PFSK-1 (cell line): ENCODE measurements around the gene TMEM129.

ENCODE experiments used
- FOXP2 ChIP-seq: optimal IDR thresholded peaks from 2 replicates; pipeline ENCODE3; 2011; ENCODE audit warnings: borderline replicate concordance, control low read depth, inconsistent platforms; ENCODE audit not compliant: insufficient read depth; ENCODE audit errors: extremely low read length, extremely low read depth
- POLR2AphosphoS5 ChIP-seq: IDR thresholded peaks from 2 replicates; pipeline ENCODE4 v1.6.1; 2012; ENCODE audit warnings: low read depth, mild to moderate bottlenecking, control low read depth, low read length, moderate library complexity
- SIN3A ChIP-seq: IDR thresholded peaks from 2 replicates; pipeline ENCODE4 v1.6.1; 2012; ENCODE audit warnings: mild to moderate bottlenecking, low read length, moderate library complexity, borderline replicate concordance; ENCODE audit not compliant: insufficient read depth
- TAF1 ChIP-seq: IDR thresholded peaks from 2 replicates; pipeline ENCODE4 v1.6.1; 2012; ENCODE audit warnings: low read length, control low read depth, borderline replicate concordance; ENCODE audit not compliant: insufficient read depth
- TF ChIP-seq, protein P1 (sequence below), 2 experiments: IDR thresholded peaks; 2 replicates each; pipeline versions ENCODE4 v1.6.1 to v1.8.0; 2011 to 2012; ENCODE audit warnings: low read depth in 2 of 2, low read length in 2 of 2, control low read depth in 1 of 2, inconsistent platforms in 1 of 2, mild to moderate bottlenecking in 1 of 2, moderate library complexity in 1 of 2; ENCODE audit not compliant: insufficient read depth in 1 of 2

The TMEM129 gene

DNA sequence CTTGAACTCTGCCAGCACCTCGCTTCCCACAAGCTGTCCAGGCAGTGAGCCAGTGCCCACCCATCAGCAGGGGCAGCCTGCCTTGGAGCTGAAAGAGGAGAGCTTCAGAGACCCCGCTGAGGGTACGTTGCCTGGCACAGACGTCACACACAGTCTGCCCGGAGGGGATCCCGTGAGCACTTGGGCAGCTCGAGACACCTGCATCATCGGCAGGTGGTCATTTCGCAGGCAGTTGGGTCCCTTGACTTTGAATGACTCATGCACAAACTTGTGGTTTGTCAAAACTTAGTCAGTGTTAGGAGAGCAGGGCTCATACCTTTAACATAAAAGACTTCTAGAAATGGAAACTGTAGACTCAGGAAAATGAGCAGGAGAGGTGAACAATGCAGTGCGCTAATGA lies 10.1 kb upstream of the TMEM129 start:
- TF ChIP-seq, protein P1, sequence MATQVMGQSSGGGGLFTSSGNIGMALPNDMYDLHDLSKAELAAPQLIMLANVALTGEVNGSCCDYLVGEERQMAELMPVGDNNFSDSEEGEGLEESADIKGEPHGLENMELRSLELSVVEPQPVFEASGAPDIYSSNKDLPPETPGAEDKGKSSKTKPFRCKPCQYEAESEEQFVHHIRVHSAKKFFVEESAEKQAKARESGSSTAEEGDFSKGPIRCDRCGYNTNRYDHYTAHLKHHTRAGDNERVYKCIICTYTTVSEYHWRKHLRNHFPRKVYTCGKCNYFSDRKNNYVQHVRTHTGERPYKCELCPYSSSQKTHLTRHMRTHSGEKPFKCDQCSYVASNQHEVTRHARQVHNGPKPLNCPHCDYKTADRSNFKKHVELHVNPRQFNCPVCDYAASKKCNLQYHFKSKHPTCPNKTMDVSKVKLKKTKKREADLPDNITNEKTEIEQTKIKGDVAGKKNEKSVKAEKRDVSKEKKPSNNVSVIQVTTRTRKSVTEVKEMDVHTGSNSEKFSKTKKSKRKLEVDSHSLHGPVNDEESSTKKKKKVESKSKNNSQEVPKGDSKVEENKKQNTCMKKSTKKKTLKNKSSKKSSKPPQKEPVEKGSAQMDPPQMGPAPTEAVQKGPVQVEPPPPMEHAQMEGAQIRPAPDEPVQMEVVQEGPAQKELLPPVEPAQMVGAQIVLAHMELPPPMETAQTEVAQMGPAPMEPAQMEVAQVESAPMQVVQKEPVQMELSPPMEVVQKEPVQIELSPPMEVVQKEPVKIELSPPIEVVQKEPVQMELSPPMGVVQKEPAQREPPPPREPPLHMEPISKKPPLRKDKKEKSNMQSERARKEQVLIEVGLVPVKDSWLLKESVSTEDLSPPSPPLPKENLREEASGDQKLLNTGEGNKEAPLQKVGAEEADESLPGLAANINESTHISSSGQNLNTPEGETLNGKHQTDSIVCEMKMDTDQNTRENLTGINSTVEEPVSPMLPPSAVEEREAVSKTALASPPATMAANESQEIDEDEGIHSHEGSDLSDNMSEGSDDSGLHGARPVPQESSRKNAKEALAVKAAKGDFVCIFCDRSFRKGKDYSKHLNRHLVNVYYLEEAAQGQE (IDR thresholded peaks at IDR 0.05; ENCODE audit: insufficient read depth in 1 of 2, low read depth in 2 of 2, low read length in 2 of 2): no peak
- TF ChIP-seq TAF1: no peak
- no peak for TF ChIP-seq POLR2AphosphoS5
- no peak for TF ChIP-seq SIN3A
- no peak for TF ChIP-seq FOXP2

DNA sequence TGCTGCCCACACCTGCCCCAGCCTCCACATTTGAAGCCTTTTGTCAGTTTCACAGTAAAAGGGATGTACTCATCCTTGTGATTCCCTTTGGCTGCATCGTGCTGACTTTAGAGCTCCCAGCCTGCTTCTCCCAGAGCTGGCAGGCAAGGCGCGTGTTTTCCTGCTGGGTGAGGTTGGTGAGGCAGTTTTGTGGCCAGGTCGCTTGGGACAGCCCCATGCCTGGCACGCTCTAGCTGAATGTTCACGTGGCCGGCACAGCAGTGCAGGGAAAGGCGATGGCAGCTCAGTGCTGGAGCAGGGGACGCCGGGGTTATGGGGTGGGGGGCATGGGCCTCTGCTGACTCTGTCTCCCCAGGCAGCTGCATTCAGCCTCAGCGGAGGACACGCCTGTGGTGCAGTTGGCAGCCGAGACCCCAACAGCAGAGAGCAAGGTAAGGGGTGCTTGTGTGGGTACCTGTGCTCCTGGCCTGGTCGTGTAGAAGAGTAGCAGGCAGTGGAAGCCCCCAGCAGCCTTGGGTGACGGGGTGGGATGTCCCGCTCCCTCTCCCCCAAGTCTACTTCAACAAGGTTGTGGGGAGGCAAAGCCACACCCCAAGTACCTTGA lies 9.5 kb upstream of the TMEM129 start:
- TF ChIP-seq POLR2AphosphoS5 (no peak), SIN3A (no peak)

DNA sequence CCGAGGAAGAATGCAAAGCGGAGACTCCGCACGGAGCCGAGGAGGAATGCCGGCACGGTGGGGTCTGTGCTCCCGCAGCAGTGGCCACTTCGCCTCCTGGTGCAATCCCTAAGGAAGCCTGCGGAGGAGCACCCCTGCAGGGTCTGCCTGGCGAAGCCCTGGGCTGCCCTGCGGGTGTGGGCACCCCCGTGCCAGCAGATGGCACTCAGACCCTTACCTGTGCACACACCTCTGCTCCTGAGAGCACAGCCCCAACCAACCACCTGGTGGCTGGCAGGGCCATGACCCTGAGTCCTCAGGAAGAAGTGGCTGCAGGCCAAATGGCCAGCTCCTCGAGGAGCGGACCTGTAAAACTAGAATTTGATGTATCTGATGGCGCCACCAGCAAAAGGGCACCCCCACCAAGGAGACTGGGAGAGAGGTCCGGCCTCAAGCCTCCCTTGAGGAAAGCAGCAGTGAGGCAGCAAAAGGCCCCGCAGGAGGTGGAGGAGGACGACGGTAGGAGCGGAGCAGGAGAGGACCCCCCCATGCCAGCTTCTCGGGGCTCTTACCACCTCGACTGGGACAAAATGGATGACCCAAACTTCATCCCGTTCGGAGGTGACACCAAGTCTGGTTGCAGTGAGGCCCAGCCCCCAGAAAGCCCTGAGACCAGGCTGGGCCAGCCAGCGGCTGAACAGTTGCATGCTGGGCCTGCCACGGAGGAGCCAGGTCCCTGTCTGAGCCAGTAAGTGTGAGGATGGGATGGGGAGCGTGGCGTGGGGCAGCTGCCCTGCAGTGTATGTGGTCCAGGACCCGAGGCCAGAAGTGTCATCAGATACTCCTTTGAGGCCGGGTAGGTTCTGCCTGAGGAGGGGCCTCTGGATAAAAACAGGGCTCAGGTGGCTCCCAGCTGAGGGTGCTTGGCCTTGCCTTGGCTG lies 7.2 kb upstream of the TMEM129 start:
- TF ChIP-seq SIN3A: no peak
- TF ChIP-seq FOXP2: no peak
- TF ChIP-seq, protein P1 (IDR thresholded peaks at IDR 0.05; ENCODE audit: insufficient read depth in 1 of 2, low read depth in 2 of 2, low read length in 2 of 2): no peak
- TF ChIP-seq POLR2AphosphoS5: no peak
- TF ChIP-seq TAF1: no peak

DNA sequence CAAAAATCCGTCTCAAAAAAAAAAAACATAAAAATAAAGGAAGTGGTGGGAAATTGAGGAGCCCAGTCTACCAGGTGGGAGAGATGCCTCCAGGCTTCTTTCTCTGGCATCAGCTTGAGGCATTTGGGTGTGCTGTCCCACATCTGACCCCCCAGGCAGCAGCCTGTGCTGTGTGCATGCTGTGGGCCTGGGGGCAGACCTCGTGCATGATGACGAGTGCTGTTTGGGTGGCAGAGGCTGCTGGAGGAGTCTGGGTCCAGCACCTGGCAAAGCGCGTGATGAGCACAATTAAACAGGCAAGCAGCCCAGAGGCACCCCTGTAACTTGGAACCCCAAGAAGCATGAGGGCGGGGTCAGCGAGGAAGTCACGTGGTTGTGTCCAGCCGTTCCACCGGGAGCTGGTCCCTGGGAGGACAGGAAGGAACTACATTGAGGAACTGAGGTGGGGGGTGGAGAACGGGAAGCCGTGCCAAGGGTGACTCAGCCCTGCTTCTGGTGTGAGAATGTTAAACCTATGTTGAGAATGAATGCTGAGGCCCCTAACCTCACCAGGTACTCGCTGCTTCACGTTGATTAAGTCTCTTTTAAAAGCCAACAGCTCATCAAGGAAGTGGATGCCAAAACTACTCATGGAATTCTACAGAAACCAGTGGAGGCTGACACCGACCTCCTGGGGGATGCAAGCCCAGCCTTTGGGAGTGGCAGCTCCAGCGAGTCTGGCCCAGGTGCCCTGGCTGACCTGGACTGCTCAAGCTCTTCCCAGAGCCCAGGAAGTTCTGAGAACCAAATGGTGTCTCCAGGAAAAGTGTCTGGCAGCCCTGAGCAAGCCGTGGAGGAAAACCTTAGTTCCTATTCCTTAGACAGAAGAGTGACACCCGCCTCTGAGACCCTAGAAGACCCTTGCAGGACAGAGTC lies 6.3 kb upstream of the TMEM129 start:
- peak; percentile 18; the same call in 1 of the 2 replicates for TF ChIP-seq SIN3A
- TF ChIP-seq, protein P1 (IDR thresholded peaks at IDR 0.05; ENCODE audit: insufficient read depth in 1 of 2, low read depth in 2 of 2, low read length in 2 of 2): no peak
- TF ChIP-seq POLR2AphosphoS5: peak; percentile 42; the same call in 1 of the 2 replicates

DNA sequence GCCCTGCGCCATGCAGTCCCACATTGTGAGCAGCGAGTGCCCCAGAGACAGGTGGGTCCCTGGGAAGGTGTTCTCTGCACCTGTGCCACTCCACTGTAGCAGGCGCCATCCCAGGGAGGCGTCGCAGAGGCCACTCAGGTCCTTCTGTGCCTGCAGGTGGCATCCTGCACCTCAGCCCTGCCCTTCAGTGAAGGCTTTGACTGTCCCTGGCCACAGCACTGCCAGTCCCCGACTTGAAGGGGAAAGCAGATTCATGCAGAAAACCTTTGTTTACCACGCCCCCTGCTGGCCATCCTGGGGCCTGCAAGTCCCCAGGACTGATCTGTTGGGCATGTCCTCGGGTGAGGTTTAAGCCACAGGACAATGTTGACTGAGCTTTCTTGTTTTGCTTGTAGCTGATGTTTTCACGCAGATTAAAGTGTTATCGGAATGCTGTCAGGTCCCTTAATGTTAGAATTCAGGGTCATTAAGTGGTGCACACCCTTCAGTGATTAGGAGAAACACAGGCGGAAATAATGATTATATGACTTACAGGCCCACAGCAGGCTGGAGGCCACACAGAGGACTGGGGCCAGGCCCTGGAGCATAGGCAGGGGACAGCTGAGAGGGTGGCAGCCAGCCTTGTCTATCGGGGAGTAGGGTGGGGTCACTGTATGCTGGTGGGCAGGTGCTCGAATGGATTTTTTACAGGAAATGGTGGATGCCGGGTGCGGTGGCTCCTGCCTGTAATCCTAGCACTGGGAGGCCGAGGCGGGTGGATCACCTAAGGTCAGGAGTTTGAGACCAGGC lies 5.2 kb upstream of the TMEM129 start:
- no peak for TF ChIP-seq POLR2AphosphoS5
- TF ChIP-seq, protein P1 (IDR thresholded peaks at IDR 0.05; ENCODE audit: insufficient read depth in 1 of 2, low read depth in 2 of 2, low read length in 2 of 2): no peak
- TF ChIP-seq TAF1: no peak
- TF ChIP-seq FOXP2: no peak
- no peak for TF ChIP-seq SIN3A
